Kidney (tissue), 14 donors: ENCODE measurements around the gene NFE2L1. TPM values are rescaled to one million over a fixed set of nuclear protein-coding genes. Genes with fewer than 3 reads are reported as not detected.
"Not testable (repeated sequence)": the region's sequence is repeated elsewhere in the genome, so short reads cannot be mapped to it uniquely, and the experiment has no call there.

ENCODE experiments used
- DNase-seq, 5 donors: peaks; one replicate each; pipeline ENCODE4 v3.0.0-alpha.2; 2013 to 2020
- FAIRE-seq: peaks from 2 replicates; lab custom pipeline; 2012; peaks lifted over from hg19 to GRCh38; lab: Jason Lieb, UNC
- H3K27ac ChIP-seq, 2 donors: one replicate each; pipeline ENCODE4 v1.7.0; 2013; ENCODE audit warnings: low read depth in 2 of 2, low read length in 2 of 2, inconsistent platforms in 1 of 2
- H3K27me3 ChIP-seq: one replicate; pipeline ENCODE4 v1.7.1; 2013; ENCODE audit warnings: low read length, inconsistent platforms; ENCODE audit not compliant: control insufficient read depth, insufficient read depth
- H3K36me3 ChIP-seq, 3 donors: one replicate each; pipeline versions ENCODE4 v1.7.0 to v1.7.1; 2013; ENCODE audit warnings: low read length in 3 of 3, control low read depth in 1 of 3, inconsistent platforms in 1 of 3; ENCODE audit not compliant: insufficient read depth in 3 of 3, control insufficient read depth in 2 of 3
- H3K4me1 ChIP-seq, 3 donors: one replicate each; pipeline versions ENCODE4 v1.7.0 to v1.7.1; 2013; ENCODE audit warnings: low read length in 3 of 3, inconsistent platforms in 1 of 3, low read depth in 1 of 3; ENCODE audit not compliant: control insufficient read depth in 2 of 3, insufficient read depth in 2 of 3
- H3K4me3 ChIP-seq, 3 donors: one replicate each; pipeline versions ENCODE4 v1.7.0 to v1.8.1; 2013; ENCODE audit warnings: low read length in 3 of 3, control low read depth in 1 of 3, inconsistent platforms in 1 of 3
- H3K9ac ChIP-seq, 3 donors: one replicate each; pipeline versions ENCODE4 v1.7.0 to v1.7.1; 2013; ENCODE audit warnings: low read length in 3 of 3, control low read depth in 1 of 3, inconsistent platforms in 1 of 3
- H3K9me3 ChIP-seq, 3 donors: one replicate each; pipeline versions ENCODE4 v1.7.0 to v1.7.1; 2013; ENCODE audit warnings: low read length in 3 of 3, control low read depth in 1 of 3, inconsistent platforms in 1 of 3; ENCODE audit not compliant: control insufficient read depth in 2 of 3, insufficient read depth in 1 of 3
- intact Hi-C: fragments of 100-400 bp; cut with DNase I; formaldehyde crosslinking; loops from one replicate; pipeline ENCODE4 v1.11.1; 2022
- polyA plus RNA-seq: library from polyadenylated mRNA; stranded (reverse); fragments of 350-450 nt; fragmentation: Illumina TruSeq; extraction: RNeasy Lipid Tissue Mini Kit (QIAGEN cat#74804); gene quantifications from one replicate; pipeline ENCODE4 v1.2.3, GENCODE V29; 2014; ENCODE audit warnings: low read depth, low replicate concordance; ENCODE audit not compliant: insufficient read depth
- total RNA-seq: library from RNA; stranded (reverse); fragmentation: NEBNext Ultra II Directional; extraction: Animal tissue kit (Norgen Biotek cat#: 25700); gene quantifications from one replicate; pipeline ENCODE4 v1.2.1, GENCODE V29; 2021
- TF ChIP-seq, protein P1 (sequence below): IDR thresholded peaks from 3 replicates; pipeline ENCODE4 v1.5.1; 2012; ENCODE audit warnings: mild to moderate bottlenecking, moderate library complexity, borderline replicate concordance; ENCODE audit not compliant: insufficient read depth; ENCODE audit errors: extremely low read depth
- donor health status: control.
- donor health status: control.
- donor health status: control.
- donor health status: control.
- donor health status: control.
- donor health status: DM: yes; HTN: yes; CAD: no.
- donor health status: Normal renal cell carcinoma (clear cell type).

NFE2L1 gene
- total and polyA plus RNA-seq, 2 donors from 2014 or later, result 146 to 254 TPM

DNA sequence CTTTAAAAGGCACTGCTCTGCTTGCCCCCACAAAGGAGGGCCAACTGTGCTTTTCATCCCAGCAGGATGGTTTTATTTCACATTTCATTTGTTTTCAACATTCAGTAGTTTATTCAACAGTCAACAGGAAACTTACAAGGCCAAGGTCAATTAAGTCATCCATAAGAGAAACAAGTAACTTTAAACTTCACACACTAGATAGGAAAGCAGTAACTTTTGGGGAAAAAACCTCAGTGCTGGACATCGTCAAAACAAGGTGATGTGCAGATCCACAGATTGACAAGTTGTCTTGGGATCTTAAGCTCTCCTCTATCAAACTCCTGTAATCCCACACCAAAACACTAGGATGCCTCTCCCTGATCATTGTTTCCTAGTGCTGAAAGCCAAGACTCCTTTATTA, 18.5 kb downstream of the NFE2L1 start:
- TF ChIP-seq, protein P1, sequence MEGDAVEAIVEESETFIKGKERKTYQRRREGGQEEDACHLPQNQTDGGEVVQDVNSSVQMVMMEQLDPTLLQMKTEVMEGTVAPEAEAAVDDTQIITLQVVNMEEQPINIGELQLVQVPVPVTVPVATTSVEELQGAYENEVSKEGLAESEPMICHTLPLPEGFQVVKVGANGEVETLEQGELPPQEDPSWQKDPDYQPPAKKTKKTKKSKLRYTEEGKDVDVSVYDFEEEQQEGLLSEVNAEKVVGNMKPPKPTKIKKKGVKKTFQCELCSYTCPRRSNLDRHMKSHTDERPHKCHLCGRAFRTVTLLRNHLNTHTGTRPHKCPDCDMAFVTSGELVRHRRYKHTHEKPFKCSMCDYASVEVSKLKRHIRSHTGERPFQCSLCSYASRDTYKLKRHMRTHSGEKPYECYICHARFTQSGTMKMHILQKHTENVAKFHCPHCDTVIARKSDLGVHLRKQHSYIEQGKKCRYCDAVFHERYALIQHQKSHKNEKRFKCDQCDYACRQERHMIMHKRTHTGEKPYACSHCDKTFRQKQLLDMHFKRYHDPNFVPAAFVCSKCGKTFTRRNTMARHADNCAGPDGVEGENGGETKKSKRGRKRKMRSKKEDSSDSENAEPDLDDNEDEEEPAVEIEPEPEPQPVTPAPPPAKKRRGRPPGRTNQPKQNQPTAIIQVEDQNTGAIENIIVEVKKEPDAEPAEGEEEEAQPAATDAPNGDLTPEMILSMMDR, result no peak
- Histone ChIP-seq H3K4me1 (no peaks in the 10 kb centered on the region), H3K27me3 (no peaks in the 10 kb centered on the region), H3K4me3 (no peak overlapping the region), H3K9me3 (no peaks in the 10 kb centered on the region), H3K27ac (no peak overlapping the region), H3K36me3 (peaks cover 10 to 28% (median 18%) of the 10 kb centered on the region in 3 donors), H3K9ac (no peak overlapping the region)
- intact Hi-C loops, result no loop called here
- FAIRE-seq (no peak), DNase-seq (no peak)

DNA sequence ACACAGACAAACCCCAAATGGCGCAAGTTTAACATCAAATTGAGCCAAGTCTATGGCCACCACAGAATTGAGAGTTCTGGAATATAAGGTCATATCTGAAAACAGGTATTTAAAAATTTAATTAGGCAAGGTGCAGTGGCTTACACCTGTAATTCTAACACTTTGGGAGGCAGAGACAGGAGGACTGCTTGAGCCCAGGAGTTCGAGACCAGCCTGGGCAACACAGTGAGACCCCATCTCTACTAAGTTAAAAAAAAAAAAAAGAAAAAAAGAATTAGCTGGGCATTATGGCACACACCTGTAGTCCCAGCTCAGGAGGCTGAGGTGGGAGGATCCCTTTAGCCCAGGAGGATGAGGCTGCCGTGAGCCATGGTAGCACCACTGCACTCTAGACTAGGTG, 19.1 kb downstream of the NFE2L1 start:
- H3K4me3 ChIP-seq, result no peak overlapping the region
- H3K27ac ChIP-seq, result no peak overlapping the region
- intact Hi-C loops, result no loop called here
- FAIRE-seq (no peak), DNase-seq (no peak)
- H3K36me3 ChIP-seq, result peaks cover 10 to 22% (median 13%) of the 10 kb centered on the region in 3 donors
- H3K9me3 ChIP-seq, result no peaks in the 10 kb centered on the region
- TF ChIP-seq, protein P1, result no peak
- no peaks in the 10 kb centered on the region for H3K27me3 ChIP-seq
- no peaks in the 10 kb centered on the region for H3K4me1 ChIP-seq
- no peak overlapping the region for H3K9ac ChIP-seq

DNA sequence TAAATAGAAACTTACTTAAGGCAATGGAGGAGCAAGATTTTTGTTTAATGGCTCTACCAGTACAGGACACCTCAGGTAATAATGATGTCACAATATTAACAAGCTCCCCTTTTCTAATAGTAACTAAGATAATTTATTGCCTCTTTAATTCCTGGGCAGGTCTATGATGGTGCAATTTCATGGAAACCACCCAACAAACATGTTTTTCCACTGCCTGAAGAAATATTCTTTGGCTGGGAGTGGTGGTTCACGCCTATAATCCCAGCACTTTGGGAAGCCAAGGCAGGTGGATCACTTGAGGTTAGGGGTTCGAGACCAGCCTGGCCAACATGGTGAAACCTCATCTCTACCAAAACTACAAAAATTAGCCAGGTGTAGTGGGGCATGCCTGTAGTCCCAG, 19.6 kb downstream of the NFE2L1 start:
- H3K27me3 ChIP-seq, H3K4me1 ChIP-seq, intact Hi-C loops, H3K9ac ChIP-seq, H3K27ac ChIP-seq, FAIRE-seq, H3K9me3 ChIP-seq, H3K4me3 ChIP-seq, DNase-seq: not testable (repeated sequence)
- H3K36me3 ChIP-seq, result peaks cover 10 to 17% (median 11%) of the 10 kb centered on the region in 3 donors

DNA sequence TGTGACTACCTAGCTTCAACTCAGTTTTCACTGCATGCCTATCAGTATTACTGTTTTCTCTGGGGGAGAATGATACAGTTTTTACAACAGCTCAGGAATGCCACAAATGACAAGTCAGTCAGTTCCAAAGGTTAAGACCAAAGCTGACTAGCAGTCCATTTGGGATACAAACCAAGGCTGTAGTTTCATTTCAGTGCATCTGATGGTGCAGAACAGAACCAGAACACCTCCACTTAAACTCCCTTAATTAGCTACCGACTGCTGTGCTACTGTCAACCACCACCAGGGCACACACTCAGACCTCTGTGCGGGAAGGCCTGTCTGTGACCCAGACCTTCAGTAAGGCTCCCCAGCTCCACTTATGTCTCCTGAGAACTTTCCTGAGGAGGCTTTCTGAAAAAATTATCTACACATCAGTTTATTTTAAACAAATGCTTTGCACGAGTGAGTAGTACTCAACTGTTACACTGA, 20.4 kb downstream of the NFE2L1 start:
- peaks cover 0 to 2% (median 0%) of the 10 kb centered on the region in 3 donors for H3K4me1 ChIP-seq
- H3K9ac ChIP-seq, result no peak overlapping the region
- intact Hi-C loops, result no loop called here
- H3K9me3 ChIP-seq, result no peaks in the 10 kb centered on the region
- H3K4me3 ChIP-seq, result no peak overlapping the region
- DNase-seq (no peak), FAIRE-seq (no peak)
- TF ChIP-seq, protein P1, result peak; percentile 12
- no peaks in the 10 kb centered on the region for H3K27me3 ChIP-seq
- peaks cover 8 to 13% (median 10%) of the 10 kb centered on the region in 3 donors for H3K36me3 ChIP-seq
- H3K27ac ChIP-seq, result peak overlapping the region in 1 of 2 donors; percentile 2
